SK-N-MC (cell line): Measurements from ENCODE around the gene DNAH9.

Source experiments
- DNase-seq: peaks from one replicate; pipeline ENCODE4 v3.0.0-alpha.2; 2011; ENCODE audit warnings: low read depth, low spot score
- H3K27ac ChIP-seq: fragments of 200-600 bp; sonication (generic); 2 replicates; pipeline ENCODE4 v1.5.1; 2016; ENCODE audit warnings: mixed run types
- H3K36me3 ChIP-seq: fragments of 200-600 bp; sonication (generic); 2 replicates; pipeline ENCODE4 v1.6.1; 2017; ENCODE audit warnings: antibody characterized with exemption, low read length, mixed read lengths; ENCODE audit not compliant: insufficient read depth
- H3K4me3 ChIP-seq: fragments of 200-600 bp; sonication (generic); 2 replicates; pipeline ENCODE4 v1.5.1; 2016
- H3K9ac ChIP-seq: fragments of 200-600 bp; sonication (generic); 2 replicates; pipeline ENCODE4 v1.8.0; 2017; ENCODE audit warnings: mixed run types, mixed read lengths; ENCODE audit not compliant: insufficient read length
- H3K9me3 ChIP-seq: fragments of 200-600 bp; sonication (generic); 2 replicates; pipeline ENCODE4 v1.6.1; 2017; ENCODE audit warnings: low read depth, mild to moderate bottlenecking, antibody characterized with exemption, low read length, moderate library complexity, mixed read lengths
- EZH2 ChIP-seq: fragments of 200-600 bp; sonication (generic); IDR thresholded peaks from one replicate; pipeline ENCODE4 v1.6.1; 2017; ENCODE audit warnings: antibody characterized with exemption
- FOXP2 ChIP-seq: optimal IDR thresholded peaks from 2 replicates; pipeline ENCODE3; 2011; ENCODE audit warnings: mild to moderate bottlenecking, moderate library complexity; ENCODE audit not compliant: insufficient read depth; ENCODE audit errors: extremely low read length, control extremely low read depth
- POLR2AphosphoS5 ChIP-seq: IDR thresholded peaks from 2 replicates; pipeline ENCODE4 v1.6.1; 2012; ENCODE audit warnings: mild to moderate bottlenecking, low read depth, low read length, borderline replicate concordance

Gene DNAH9

DNA sequence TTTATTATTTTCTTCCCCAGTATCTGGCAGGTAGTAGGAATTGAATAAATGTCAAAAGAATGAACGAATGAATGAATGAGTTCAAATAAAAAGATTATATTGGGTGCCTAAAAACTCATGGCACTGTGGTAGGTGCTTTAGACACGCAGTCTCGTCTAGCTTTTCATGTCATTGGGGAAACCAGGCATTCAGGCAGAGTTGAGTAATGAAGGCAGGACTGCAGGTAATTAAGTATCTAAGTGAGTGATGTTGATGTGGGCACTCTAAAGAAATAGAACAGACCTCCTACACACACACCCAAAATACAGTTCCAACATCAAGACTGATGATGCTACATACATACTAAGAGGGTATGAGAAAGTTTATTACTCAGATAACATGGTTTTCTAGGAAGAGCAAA is 302.4 kb downstream of the DNAH9 start:
- TF ChIP-seq EZH2 (no peak), POLR2AphosphoS5 (no peak), FOXP2 (no peak)
- H3K4me3 ChIP-seq: no peak overlapping the region
- no peak overlapping the region for H3K9ac ChIP-seq
- no peak overlapping the region for H3K27ac ChIP-seq
- no peaks in the 10 kb centered on the region for H3K9me3 ChIP-seq
- DNase-seq: no peak
- no peaks in the 10 kb centered on the region for H3K36me3 ChIP-seq

DNA sequence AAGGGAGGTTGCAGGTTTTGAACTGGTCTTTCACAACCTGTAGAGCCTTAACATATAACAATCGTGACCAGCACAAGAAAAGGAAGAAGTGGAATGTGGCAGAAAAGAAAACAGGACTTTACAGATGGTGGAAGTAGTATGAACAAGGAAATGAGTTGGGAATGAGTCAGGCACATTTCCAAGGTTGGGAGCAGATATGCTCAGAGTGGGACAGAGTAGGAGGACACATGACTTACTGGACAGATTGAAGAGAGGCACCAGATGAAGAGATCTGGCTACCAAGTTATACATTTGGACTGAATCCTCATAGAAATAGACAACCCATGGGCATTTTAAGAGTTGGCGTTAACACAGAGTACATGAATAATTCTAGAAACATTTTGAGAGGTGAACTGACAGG is 303.7 kb downstream of the DNAH9 start:
- no peak for DNase-seq
- H3K4me3 ChIP-seq: no peak overlapping the region
- H3K9me3 ChIP-seq: no peaks in the 10 kb centered on the region
- no peak for TF ChIP-seq EZH2
- TF ChIP-seq FOXP2: no peak
- no peak for TF ChIP-seq POLR2AphosphoS5
- no peak overlapping the region for H3K9ac ChIP-seq
- no peak overlapping the region for H3K27ac ChIP-seq
- no peaks in the 10 kb centered on the region for H3K36me3 ChIP-seq

DNA sequence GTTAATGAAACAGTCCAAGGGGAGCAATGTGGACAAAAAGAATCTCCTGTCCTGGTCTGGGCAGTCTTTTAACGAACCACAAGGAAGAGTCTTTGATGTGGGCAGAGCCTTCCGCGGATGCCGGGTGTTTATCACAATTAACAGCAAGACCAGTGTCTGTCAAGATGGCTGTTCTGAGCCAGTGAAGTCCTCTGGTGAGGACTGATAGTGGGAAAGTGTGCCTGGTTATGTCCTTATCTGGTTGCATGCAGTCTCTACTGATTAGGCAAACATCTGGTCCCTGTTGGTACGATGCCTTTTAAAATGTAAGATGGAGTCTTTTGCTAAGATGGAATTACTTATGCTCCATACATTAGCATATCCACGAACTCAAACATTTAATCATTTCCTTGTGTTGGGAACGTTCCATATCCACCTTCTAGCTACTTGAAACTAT is 310.5 kb downstream of the DNAH9 start:
- no peaks in the 10 kb centered on the region for H3K36me3 ChIP-seq
- TF ChIP-seq EZH2 (no peak), FOXP2 (no peak), POLR2AphosphoS5 (no peak)
- H3K27ac ChIP-seq: no peak overlapping the region
- DNase-seq: no peak
- no peak overlapping the region for H3K4me3 ChIP-seq
- H3K9ac ChIP-seq: no peak overlapping the region
- H3K9me3 ChIP-seq: no peaks in the 10 kb centered on the region

GRCh38 chr17:11909348-11909747 is 311.1 kb downstream of the DNAH9 start:
- Histone ChIP-seq H3K9me3 (no peaks in the 10 kb centered on the region), H3K9ac (no peak overlapping the region), H3K4me3 (no peak overlapping the region), H3K27ac (no peak overlapping the region), H3K36me3 (no peaks in the 10 kb centered on the region)
- no peak for DNase-seq
- TF ChIP-seq FOXP2 (no peak), POLR2AphosphoS5 (no peak), EZH2 (no peak)

- TF ChIP-seq EZH2 (no peak), FOXP2 (no peak), POLR2AphosphoS5 (no peak)
- H3K9me3 ChIP-seq: no peaks in the 10 kb centered on the region
- no peak overlapping the region for H3K4me3 ChIP-seq
- no peak for DNase-seq
- H3K36me3 ChIP-seq: no peaks in the 10 kb centered on the region
- no peak overlapping the region for H3K27ac ChIP-seq
- H3K9ac ChIP-seq: no peak overlapping the region
These were observed 317.8 kb downstream of the DNAH9 start for GRCh38 chr17:11916091-11916490.

- Histone ChIP-seq H3K27ac (no peak overlapping the region), H3K36me3 (no peaks in the 10 kb centered on the region), H3K4me3 (no peak overlapping the region), H3K9ac (no peak overlapping the region), H3K9me3 (no peaks in the 10 kb centered on the region)
- no peak for TF ChIP-seq POLR2AphosphoS5
- TF ChIP-seq FOXP2: no peak
- no peak for TF ChIP-seq EZH2
- DNase-seq: no peak
These were observed 319.1 kb downstream of the DNAH9 start for GRCh38 chr17:11917415-11917814.

DNA sequence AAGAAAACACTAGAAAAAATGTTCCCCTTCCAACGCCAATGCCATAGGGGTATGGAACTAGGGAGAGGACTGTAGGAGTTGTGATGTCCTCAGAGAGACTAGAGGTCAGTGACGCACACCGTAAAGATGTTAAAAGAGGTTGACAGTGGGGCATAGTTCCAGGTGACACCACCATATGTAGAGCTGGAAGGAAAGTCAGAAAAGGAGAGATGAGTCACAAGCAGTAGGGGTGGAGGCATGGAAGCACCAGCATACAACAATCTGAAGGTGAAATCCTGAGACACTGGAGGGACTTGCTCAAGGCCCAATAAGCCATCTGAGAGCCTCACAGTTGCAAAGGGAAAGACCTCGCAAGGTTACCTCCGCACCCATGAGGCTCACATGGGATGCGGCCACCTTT is 323.0 kb downstream of the DNAH9 start:
- TF ChIP-seq FOXP2: no peak
- TF ChIP-seq POLR2AphosphoS5: no peak
- TF ChIP-seq EZH2: no peak
- no peaks in the 10 kb centered on the region for H3K9me3 ChIP-seq
- H3K36me3 ChIP-seq: no peaks in the 10 kb centered on the region
- H3K9ac ChIP-seq: no peak overlapping the region
- no peak overlapping the region for H3K4me3 ChIP-seq
- no peak for DNase-seq
- H3K27ac ChIP-seq: no peak overlapping the region

GRCh38 chr17:11922638-11923037 is 324.4 kb downstream of the DNAH9 start:
- no peak overlapping the region for H3K4me3 ChIP-seq
- H3K36me3 ChIP-seq: no peaks in the 10 kb centered on the region
- no peak for DNase-seq
- no peak overlapping the region for H3K27ac ChIP-seq
- TF ChIP-seq FOXP2 (no peak), EZH2 (no peak), POLR2AphosphoS5 (no peak)
- no peak overlapping the region for H3K9ac ChIP-seq
- no peaks in the 10 kb centered on the region for H3K9me3 ChIP-seq

- DNase-seq: no peak
These were observed 325.8 kb downstream of the DNAH9 start for GRCh38 chr17:11924076-11924475.

More at GRCh38 chr17:11924076-11924475, 325.8 kb downstream of the DNAH9 start:
- H3K27ac ChIP-seq: no peak overlapping the region
- TF ChIP-seq POLR2AphosphoS5 (no peak), EZH2 (no peak), FOXP2 (no peak)
- no peaks in the 10 kb centered on the region for H3K9me3 ChIP-seq
- no peaks in the 10 kb centered on the region for H3K36me3 ChIP-seq
- H3K9ac ChIP-seq: no peak overlapping the region
- no peak overlapping the region for H3K4me3 ChIP-seq
